Stimulated activated CD4-positive, alpha-beta T cell treated with anti-CD3 and anti-CD28 coated beads, Interleukin-1b, Interleukin-23, amount 100 ng/mL, for 1 hour (primary cell): ENCODE results near the gene PARD6B.
"Not testable (repeated sequence)": the region's sequence is repeated elsewhere in the genome, so short reads cannot be mapped to it uniquely, and the experiment has no call there.

Experiments used
- DNase-seq, 2 donors: peaks; one replicate each; pipeline ENCODE4 v3.0.0-alpha.2; 2020; ENCODE audit warnings: low read depth in 2 of 2

Gene PARD6B

DNA sequence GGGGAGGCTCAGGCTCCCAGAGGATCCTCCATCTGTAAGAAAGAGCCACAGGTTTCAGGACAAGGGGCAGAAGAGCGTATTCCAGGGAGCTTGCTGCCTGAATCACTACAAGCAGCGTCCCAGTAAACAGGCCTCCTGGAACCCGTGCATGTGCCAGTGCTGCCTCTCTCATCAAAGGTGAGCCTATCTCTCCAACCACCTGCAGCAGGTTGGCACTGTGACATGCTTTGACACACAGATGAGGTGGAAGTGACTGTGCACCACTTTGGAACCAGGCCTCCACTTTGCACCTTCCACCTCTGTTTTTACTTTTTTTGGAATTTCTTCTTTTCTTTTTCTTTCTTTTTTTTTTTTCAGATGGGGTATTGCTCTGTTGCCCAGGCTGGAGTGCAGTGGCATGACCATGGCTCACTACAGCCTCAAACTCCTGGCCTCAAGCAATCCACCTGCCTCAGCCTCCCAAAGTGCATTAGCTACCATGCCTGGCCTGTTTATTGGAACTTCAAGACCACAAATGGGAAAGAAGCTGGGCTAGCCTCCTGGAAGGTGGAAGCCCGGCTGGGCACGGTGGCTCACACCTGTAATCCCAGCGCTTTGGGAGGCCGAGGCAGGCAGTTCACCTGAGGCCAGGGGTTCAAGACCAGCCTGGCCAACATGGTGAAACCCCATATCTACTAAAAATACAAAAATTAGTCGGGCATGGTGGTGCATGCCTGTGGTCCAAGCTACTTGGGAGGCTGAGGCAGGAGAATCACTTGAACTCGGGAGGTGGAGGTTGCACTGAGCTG is 27.5 kb upstream of the PARD6B start:
- DNase-seq, result not testable (repeated sequence)

- DNase-seq, result no peak
These were observed 26.9 kb upstream of the PARD6B start for GRCh38 chr20:50704514-50704913.

- no peak for DNase-seq
These were observed 26.4 kb upstream of the PARD6B start for GRCh38 chr20:50704971-50705370.

DNA sequence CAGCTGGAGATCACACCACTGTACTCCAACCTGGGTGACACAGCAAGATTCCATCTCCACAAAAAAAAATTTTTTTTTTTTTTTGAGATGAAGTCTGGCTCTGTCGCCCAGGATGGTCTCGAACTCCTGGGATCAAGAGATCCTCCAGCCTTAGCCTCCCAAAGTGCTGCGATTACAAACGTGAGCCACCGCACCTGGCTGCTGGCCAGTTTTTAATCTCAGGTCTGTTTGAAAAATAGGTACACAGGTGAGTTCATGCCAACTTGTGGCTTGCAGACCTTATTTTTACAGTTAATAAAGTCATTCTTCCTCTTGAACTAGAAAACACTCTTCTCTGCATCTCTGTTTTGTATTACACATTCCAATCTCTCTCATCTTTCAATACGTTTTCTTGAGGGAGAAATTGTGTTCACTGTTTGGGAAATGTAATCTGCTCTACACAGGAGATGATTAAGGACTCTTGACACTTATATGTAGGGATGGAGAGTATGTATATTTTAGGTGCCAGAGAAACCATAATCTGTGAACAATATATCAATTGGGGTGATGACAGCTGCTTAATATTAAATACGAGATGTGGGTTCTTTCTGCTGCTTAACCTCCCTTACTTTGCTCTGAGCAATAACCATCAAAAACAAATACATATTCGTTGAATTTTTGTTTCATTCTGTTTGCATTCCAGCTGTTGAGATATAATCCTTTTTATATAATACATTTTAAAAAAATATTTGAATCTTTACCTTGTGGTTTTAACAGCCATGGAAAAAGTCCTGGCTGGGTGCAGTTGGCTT is 22.3 kb upstream of the PARD6B start:
- no peak for DNase-seq

DNA sequence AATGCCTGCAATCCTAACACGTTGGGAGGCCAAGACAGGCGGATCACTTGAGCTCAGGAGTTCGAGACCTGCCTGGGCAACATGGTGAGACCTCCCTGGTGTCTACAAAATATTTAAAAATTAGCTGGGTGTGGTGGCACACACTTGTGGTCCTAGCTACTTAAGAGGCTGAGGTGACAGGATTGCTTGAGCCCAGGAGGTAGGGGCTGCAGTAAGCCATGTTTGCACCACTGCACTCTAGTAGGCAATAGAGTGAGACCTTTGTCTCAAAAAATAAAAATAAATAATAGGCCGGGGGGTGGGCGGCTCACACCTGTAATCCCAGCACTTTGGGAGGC is 21.8 kb upstream of the PARD6B start:
- no peak for DNase-seq

DNA sequence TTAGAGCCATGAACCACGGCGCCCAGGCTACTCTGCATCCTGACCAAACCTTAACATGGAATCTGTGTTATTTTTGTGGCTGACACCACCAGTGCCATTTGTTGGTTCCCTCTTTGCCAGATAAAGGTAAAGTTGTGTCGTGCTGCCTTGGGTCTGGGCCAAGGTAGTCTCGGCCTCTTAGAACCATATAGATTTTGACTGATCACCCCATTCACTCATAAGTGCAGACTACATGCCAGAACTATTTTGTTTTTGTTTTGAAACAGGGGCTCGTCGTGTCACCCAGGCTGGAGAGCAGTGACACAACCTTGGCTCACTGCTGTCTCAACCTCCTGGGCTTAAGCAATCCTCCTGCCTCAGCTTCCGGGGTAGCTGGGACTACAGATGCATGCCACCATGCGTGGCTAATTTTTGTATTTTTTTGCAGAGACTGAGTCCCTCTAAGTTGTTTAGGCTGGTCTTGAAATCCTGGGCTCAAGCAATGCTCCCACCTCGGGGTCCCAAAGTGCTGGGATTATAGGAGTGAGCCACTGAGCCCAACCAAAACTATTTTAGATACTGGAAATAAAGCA is 20.8 kb upstream of the PARD6B start:
- no peak for DNase-seq

- no peak for DNase-seq
These were observed 20.1 kb upstream of the PARD6B start for GRCh38 chr20:50711113-50711825.

DNA sequence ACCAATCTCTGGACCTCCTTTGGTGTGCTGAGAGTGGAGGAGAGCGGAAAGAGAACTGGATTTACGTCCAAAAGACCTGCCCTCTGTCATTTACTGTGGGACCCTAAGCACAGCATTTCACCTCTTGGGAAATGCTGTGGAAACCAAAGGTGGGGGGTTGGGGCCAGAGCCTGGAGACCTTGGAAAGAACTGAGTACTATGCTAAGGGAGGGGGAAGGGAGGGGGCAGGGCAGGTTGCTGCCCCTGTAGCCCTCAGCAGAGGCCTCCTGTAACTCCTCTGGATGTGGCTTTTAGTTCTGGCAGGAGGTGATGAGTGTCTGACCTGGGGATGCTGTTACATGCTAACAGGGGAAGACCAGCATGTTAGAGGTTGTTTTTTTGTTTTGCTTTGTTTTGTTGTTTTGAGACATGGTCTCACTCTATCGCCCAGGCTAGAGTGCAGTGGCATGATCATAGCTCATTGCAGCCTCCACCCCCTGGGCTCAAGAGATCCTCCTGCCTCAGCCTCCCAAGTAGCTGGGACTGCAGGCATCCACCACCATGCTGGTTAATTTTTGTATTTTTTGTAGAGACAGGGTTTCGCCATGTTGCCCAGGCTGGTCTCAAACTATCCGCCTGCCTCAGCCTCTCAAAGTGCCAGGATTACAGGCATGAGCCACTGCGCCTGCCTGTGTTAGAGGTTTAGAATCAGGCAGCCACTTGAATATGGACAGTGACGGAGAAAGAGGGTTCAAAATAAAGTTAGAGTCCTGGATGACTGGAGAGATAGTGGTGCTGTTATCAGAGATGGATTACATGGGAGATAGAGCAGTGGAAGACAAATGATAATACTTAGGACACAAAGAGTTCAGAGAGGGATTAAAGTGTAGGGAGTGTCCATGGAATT is 18.4 kb upstream of the PARD6B start:
- no peak for DNase-seq

DNA sequence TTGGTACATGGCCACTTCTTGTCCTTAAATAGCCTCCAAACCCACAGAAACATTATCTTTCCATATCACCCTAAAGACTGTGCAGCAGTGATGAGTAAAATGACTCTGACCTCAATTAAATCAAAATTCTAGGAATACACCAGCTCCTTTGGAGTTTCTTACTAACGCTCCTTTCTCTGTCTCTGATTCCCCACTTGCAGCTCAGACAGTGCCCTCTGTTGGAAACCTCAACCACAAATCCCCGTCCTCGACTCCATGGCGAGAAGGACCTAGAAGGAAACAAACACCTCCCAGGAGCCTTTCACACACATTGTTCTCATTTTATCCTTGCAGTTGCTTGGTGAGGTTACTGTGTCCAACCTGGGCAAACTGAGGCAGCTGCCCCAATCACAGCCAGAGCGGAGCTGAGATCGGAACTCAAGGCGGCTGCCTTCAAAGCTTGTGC is 17.7 kb upstream of the PARD6B start:
- no peak for DNase-seq

GRCh38 chr20:50714426-50714825 is 17.0 kb upstream of the PARD6B start:
- not testable (repeated sequence) for DNase-seq

DNA sequence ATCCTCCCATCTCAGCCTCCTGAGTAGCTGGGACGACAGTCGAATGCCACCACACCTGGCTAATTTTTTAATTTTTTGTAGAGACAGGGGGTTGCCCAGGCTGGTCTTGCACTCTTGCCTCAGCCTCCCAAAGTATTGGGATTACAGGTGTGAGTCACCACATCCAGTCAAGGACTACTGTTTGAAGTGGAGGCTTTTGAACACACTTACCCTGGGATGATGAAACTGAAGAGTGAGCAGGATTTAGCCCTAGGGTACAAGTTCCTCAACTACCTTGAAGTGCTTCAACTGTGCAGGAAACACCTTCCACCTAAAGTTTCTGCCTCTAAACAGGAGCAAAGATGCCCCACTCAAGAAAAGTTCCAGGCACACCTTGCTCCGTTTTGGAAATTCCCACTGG is 15.7 kb upstream of the PARD6B start:
- DNase-seq, result no peak

DNA sequence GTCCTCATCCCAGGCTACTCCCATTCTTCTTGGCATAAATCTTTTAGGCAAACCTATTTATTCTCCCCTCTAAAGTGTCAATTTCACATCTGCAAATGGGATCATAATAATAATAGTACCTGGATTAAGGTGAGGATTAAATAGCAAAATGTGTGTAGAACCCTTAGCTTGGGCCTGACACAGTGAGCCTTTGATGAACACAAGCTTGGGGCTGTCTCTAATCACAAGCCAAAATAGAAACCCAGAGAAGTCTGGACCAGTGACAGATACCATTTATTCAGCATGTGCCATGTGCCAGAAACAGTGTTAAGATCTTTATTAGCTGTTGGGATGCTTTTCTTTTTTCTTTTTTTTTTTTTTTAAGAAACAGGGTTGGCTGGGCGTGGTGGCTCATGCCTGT is 14.9 kb upstream of the PARD6B start:
- DNase-seq, result no peak

DNA sequence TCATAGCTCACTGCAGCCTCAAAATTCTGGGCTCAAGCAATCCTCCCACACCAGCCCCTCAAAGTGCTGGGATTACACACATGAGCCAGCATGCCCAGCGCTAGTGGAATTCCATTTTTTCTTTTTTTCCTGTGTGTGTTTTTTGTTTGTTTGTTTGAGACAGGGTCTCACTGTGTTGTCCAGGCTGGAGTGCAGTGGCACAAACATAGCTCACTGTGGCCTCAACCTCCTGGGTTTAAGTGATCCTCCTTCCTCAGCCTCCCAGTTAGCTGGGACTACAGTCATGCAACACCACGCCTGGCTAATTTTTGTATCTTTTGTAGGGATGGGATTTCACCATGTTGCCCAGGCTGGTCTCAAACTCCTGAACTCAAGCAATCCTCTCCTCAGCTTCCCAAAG is 14.1 kb upstream of the PARD6B start:
- no peak for DNase-seq

GRCh38 chr20:50717974-50718761 is 13.2 kb upstream of the PARD6B start:
- DNase-seq, result no peak

DNA sequence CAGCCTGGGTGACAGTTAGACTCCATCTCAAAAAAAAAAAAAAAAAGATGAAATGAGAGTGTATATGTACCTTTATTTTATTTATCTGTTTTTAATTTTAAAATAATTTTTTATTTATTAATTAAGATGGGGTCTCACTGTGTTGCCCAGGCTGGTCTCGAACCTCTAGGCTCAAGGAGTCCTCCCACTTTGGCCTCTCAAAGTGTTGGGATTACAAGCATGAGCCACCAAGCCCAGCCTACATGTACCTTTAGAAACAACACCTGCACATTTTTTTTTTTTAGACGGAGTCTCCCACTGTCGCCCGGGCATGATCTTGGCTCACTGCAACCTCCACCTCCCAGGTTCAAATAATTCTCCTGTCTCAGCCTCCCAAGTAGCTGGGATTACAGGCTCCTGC is 12.1 kb upstream of the PARD6B start:
- no peak for DNase-seq

DNA sequence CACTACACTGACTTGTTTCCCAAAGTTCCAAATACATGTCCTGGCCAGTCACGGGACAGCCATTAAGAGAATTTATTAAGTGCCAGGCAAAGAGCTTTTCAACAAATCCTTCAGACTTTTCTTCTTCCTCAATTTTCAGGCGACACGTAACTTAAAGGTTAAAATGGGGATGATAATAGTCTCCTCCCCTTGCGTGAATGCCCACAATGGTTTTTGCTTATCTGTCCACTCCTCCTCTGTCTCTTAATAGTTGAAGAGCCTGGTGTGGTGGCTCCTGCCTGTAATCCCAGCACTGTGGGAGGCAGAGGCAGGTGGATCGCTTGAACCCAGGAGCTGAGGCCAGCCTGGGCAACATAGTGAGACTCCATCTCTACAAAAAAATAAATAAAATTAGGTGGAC is 11.4 kb upstream of the PARD6B start:
- DNase-seq, result no peak

GRCh38 chr20:50720582-50720981 is 10.8 kb upstream of the PARD6B start:
- DNase-seq, result no peak

DNA sequence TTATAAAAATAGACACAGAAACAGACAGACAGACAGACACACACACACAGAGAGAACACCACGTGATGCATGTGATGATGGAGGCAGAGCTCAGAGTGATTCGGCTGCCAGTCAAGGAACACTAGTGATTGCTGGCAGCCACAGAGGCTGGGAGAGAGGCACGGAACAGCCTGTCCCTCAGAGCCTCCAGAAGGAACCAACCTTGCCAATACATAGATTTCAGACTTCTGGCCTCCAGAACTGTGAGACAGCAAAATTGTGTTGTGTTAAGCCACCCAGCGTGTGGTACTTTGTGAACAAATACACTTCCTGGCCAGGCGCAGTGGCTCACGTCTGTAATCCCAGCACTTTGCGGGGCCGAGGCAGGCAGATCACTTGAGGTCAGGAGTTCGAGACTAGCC is 9.5 kb upstream of the PARD6B start:
- DNase-seq, result no peak

- DNase-seq, result no peak
These were observed 8.8 kb upstream of the PARD6B start for GRCh38 chr20:50722424-50723155.

- no peak for DNase-seq
These were observed 7.7 kb upstream of the PARD6B start for GRCh38 chr20:50723672-50724071.
